Keratinocyte (primary cell): Measurements from ENCODE around the gene LZTFL1.

Source experiments
- EZH2 ChIP-seq: IDR thresholded peaks from one replicate; pipeline ENCODE4 v1.6.1; 2012; ENCODE audit warnings: inconsistent platforms, mild to moderate bottlenecking, low read length, moderate library complexity
- TF ChIP-seq, protein P1 (sequence below), 3 experiments: IDR thresholded peaks in 1 of 3; conservative IDR thresholded peaks in 1 of 3; optimal IDR thresholded peaks in 1 of 3; 2 replicates in 2 of 3; 3 replicates in 1 of 3; pipeline versions ENCODE3 to v1.5.1; 2011; ENCODE audit warnings: low read length in 3 of 3, mild to moderate bottlenecking in 3 of 3, moderate library complexity in 2 of 3, control low read depth in 1 of 3, inconsistent platforms in 1 of 3; ENCODE audit not compliant: insufficient read depth in 2 of 3; ENCODE audit errors: extremely low read depth in 1 of 3

DNA sequence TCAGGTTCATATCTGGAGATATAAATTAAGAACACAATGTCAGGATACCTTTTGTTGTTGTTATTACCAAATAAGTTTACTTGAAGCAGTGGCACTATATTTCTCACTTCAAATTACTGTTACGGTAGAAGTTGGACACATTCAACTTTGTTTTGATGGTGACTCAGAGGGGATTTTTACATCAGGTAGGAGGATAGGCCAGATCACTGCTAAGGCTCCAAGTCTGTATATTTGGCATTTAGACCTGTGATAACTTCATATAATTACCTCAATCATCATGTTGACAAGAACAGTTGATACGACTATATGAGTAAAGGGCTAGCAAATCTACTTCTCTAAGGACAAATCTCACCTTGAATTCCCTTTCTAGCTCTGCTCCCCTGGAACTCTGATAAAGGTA, 15.6 kb downstream of the LZTFL1 start:
- TF ChIP-seq, protein P1, sequence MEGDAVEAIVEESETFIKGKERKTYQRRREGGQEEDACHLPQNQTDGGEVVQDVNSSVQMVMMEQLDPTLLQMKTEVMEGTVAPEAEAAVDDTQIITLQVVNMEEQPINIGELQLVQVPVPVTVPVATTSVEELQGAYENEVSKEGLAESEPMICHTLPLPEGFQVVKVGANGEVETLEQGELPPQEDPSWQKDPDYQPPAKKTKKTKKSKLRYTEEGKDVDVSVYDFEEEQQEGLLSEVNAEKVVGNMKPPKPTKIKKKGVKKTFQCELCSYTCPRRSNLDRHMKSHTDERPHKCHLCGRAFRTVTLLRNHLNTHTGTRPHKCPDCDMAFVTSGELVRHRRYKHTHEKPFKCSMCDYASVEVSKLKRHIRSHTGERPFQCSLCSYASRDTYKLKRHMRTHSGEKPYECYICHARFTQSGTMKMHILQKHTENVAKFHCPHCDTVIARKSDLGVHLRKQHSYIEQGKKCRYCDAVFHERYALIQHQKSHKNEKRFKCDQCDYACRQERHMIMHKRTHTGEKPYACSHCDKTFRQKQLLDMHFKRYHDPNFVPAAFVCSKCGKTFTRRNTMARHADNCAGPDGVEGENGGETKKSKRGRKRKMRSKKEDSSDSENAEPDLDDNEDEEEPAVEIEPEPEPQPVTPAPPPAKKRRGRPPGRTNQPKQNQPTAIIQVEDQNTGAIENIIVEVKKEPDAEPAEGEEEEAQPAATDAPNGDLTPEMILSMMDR (optimal IDR thresholded peaks at IDR 0.05 in 1 of 3, IDR thresholded peaks at IDR 0.05 in 1 of 3, conservative IDR thresholded peaks at IDR 0.05 in 1 of 3; ENCODE audit: extremely low read depth in 1 of 3, insufficient read depth in 2 of 3, low read length in 3 of 3) = no peak
- TF ChIP-seq EZH2 = no peak
